ENCODE results near the gene ANKRD33.

ANKRD33 gene

DNA sequence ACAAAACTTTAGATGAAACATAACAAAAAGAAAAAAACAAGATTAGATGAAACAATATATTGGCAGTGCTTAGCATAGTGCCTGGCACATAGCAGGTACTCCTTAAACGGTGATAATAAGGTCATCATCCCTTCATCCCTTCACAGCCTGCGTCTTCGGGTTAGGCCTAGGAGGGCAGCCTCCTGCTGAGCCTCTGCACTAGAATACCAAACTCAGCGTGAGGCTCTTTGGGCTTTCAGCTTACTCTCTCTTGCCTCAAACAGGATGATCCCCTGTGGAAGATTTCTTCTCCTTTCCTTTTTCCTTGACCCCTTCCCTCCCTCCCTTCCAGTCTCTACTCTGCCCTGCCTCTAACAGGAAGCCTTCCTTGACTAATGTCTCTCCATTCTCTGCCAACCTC lies 25.0 kb upstream of the ANKRD33 start:
- DNase-seq (ENCODE audit: low read depth): no peak

DNA sequence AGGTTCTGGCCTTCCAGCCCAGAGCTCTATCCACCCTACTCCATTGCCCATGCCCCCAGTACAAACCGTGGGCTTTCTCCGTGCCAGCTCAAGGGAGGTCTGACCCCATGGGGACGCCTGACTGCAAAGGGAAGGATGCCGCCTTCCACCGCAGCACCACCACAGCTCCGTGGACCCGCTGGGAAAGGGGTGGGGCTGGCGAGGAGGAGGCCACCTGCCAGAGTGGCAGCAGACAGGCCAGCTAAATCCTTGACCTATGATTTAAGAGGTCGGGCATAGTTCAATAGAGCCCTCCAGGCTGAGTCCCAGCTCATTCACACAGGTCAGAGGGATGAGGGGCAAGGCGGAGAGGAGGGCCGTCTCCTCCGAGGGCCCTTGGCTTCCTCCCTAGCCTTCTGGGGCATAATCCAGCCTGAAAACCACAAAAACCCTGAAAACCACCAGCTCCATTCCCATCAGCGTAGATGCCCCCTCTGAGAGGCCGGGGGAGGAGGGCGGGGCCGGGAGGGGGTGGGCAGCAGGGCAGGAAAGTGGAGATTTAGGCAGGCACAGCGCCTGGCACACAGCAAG lies 24.5 kb upstream of the ANKRD33 start:
- no peak for DNase-seq (ENCODE audit: low read depth)

DNA sequence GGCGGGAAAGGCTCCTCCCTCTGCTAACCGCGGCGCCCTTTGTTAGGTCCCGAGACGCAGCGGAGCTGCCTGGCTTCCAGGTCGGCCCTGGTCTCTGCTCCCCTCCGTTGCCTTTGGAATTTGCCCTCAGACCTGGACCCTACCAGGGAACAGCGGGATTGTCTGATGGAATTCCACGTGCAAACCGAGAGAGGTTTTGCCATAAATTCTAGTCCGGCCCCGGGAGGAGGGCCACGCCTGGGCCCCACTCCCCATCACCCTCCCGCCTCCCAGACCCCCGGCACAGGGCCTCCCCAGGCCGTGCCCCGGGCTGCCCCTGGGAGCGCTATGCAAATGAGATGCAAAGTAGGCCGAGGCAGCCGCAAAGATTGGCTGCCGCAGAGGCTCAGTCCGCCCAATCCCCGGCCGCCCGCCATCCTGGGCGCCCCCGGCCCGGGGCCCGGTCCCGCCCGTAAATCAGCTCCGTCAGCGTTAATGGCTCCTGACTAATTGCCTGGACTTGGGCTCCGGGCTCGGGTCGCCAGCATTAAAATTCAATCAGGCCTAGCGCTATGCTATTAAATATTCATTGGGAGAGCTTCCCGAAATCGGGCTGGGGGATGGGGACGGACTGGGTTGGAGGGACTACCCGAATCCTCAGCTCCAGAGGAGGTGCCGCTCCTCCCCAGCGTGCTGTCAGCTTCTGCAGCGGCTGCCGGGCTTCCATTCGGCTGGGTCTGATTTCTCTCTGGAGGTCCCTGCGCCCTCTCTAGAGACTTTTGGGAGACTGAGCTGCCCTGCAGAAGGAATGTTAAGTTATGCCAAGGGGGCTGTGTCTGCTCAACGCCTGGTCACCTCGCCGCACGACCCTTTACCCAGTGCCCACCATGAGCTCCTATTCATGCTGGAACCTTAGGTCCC lies 23.7 kb upstream of the ANKRD33 start:
- DNase-seq (ENCODE audit: low read depth): no peak

DNA sequence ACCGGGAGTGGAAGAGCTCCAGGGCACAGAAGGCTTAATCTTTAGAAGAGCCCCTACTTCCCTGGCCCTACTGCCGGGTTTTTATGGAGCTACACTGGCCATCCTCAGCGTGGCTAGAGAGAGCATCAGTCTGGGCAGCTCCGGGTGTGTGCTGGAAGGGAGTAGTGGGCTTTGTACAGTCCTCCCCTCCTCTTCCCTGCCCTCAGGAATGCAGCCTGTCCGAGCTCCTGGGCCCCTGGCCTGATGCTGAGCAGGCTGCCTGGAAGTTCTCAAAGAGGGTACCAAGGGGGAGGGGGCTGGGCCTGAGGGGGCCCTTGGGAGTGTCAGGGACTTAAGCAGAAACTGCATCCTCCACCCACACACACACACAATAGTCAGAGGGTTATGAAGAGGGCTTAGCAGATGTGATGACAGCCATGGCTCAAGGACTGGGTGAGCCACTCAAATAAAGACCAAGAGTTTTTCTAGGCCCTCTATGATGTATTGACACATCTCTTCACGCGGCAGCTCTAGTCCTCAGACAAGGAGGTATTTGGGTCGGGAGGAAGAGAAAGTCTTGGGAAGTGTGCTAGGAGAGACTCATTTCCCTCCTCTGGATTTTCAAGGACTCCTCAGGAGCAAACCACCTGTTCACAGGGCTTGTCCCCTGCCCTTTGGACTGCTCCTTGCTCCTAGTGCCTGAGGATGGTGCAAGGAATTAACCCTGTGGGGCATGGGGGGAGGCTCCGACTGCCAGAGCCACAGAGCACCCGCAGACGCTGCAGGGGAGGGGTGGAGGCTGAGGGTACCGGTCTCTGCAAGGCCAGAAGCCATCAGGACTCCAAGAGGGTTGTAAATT lies 22.9 kb upstream of the ANKRD33 start:
- DNase-seq (ENCODE audit: low read depth): no peak

DNA sequence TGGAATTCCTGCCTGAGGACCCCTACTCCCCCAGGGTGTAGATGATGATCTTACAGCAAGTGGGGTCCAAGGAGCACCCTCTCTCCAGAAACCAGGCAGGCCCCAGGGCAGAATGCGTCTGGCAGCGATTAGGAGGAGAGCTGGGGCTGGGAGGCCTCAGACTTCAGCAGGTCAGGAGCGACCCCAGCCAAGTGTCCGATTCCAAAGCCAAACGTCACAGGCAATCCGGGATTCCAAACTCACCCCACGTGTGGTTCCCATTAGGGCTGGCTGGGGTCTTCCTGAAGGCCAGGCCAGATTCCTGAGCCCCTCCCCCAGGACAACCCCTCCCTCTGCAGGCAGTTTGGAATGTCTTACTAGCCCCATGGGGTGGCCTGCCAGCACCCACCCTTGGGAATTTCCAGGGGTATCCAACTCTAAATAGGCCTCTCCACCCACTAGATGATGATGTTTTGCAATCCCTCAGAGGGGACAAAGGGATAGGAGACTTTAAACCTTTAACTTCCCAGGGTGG lies 22.1 kb upstream of the ANKRD33 start:
- no peak for DNase-seq (ENCODE audit: low read depth)

DNA sequence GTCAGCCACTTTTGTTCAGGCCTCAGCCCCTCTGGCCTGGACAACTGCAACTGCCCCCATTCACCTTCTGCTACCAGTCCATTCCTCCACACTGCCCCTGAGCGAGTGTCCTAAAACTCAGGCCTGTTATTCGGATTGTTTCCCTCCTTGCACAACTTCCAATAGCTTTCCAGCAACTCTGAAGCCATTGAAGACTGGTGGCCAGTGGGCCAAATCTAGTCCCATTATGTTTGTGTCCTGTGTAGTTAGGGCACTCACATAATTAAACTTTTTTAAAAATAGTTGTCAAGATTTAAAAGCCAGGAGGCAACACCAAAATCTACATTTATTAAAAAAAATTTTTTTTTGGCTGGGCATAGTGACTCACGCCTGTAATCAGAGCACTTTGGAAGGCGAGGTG lies 21.6 kb upstream of the ANKRD33 start:
- DNase-seq (ENCODE audit: low read depth): no peak

DNA sequence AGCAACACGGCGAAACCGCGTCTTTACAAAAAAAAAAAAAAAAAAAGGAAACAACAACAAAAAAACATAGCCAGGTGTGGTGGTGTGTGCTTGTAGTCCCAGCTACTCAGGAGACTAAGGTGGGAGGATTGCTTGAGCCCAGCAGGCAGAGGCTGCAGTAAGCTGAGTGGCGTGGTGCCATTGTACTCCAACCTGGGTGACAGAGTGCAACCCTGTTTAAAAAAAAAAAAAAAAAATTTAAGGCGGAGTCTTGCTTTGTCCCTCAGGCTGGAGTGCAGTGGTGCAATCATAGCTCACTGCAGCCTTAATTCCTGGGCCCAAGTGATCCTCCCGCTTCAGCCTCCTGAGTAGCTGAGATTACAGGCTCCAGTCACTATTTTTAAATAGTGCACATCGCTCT lies 21.1 kb upstream of the ANKRD33 start:
- DNase-seq (ENCODE audit: low read depth): no peak

DNA sequence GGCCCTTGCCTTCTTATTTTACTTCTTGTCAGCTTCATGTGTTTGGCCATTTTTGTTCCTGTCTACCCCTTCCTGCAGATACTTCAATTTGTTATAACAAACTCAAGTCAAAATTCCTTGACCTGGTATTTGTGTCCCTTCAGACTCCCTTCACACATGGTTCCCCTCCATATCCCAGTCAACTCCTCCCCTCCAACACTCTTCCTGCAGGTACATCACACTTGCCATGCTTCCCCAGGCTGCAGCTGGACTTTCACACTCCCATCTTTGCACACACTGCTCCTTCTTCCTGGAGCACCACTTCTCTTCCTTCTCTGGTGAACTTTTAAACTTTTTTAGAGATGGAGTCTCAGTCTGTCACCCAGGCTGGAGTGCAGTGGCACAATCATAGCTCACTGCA lies 20.5 kb upstream of the ANKRD33 start:
- no peak for DNase-seq (ENCODE audit: low read depth)

DNA sequence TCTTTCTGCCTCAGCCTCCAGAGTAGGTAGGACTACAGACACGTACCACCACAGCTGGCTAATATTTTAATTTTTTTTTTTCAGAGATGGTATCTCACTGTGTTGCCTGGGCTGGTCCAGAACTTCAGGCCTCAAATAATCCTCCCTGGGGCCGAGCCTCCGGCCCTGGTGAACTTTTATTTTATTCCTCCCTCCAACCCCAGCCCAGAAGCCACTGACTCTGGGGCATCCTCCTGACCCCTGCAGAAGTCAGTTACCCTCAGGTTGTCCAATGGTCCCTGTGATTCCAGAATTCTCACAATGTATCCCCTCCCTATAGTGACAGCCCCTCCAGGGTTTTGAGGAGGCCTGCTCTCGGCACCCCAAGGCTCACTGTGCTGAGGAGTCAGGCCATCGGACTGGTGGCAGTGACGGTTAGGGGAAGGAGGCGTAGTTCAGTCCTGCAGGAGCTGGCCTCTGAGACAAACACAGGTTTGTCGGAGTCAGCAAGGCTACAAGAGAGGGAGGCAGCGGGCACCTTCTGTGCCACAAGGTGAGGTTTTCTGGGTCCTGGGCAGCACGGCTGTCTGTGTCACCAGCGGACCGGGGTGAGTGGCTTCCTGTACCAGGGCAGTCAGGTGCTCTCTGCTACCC lies 20.0 kb upstream of the ANKRD33 start:
- no peak for DNase-seq (ENCODE audit: low read depth)

DNA sequence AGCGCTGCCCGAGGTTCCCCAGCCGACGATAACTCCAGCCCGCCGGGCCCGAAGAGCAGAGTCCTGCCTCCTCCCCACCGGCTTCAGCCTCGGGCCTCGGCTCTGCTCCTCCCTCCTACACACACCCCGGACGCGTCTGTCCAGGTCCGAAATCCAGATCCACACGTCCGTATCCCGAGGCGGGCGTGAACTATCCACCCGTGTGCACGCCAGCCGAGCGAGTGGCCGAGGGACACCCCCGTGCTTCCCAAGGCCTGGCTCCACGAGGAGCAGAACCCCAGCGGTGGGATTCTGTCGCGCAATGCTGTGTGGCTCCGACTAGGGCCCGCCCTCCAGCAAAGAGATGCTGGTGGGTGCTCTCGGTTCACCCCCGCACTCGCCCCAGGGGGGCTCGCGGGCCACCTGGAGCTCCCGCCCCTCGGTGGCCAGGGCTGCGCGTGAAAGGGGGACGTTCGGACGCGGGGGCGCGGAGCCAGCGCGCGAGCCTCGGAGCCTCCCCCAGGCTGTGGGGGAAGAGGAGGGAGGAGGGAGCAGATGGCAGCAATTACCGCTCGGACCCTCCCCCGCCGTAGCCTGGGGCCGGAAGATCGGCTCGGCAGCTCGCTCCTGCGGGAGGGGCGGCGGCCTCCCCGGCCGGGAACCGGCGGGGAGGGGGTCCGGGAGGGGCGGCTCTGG lies 18.9 kb upstream of the ANKRD33 start:
- no peak for DNase-seq (ENCODE audit: low read depth)

DNA sequence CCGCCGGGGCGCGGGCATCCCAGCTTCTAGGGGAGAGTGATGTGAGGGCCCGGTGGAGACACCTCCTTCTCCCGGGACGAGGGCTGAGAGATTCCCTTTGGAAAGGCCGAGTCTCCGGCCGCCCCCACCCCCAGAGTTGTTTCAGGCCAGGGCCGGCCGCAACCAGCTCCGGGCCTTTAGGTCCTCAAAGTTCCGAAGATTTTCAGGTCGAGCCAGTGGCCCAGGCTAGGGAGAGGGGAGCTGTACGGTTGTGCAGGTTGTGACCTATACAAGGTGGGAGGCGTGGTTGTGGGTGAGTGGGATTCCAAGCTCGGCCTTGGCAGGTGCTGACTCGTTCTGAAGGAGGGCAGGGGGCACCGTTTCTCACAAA lies 18.4 kb upstream of the ANKRD33 start:
- DNase-seq (ENCODE audit: low read depth): no peak

DNA sequence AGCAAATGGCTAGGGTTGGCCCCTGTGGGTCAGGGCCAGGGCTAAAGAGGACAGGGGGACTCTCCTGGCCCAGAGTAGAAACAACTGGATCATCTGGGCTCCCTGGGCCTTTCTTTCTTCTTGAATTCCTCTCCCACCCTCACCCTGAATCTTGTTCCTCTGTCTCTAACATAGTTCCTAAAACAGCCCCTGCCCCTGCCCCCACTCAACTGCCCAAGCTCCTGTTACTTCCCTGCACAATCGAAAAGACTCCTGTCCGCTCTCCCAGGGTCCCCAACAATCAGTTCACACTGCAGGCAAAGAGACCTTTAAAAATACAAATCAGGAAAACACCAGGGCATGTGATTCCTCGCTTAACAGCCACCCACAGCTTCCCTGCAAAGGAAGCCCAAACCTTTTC lies 18.0 kb upstream of the ANKRD33 start:
- no peak for DNase-seq (ENCODE audit: low read depth)

DNA sequence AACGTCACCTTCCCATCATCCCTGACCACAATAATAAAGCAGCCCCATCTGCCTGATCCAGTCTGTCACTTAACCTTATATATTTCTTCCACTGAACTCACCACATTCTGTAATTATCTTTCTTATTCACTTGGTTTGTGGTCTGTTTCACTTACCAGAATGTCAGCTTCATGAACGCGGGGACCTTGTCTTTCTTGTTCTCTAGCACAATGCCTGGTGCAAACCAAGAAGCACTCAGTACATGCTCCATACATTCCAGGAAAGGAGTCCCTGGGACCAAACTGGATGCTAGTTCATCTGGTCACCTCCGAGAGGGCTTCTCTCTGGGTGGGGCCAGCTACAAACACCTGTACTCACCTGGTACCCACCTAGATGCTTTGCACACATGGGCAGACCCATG lies 17.4 kb upstream of the ANKRD33 start:
- DNase-seq (ENCODE audit: low read depth): no peak

DNA sequence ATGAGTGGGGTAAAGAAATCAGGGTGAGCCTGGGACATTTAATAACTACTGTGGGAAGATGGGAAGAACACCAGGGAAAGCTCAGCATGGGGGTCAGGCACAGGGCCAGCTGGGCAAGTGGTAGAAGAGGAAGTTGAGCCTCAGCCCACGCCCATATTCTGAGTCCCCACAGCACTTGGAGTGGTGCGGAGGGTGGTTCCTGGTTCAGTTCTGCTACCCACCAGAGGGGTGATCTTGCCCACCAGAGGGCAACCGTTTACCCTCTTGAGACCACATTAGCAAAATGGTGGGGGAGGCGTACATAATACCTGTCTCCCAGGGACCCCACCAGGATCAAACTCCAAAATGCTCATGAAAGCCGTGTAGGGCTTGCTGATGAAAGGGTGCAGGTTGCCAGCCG lies 16.8 kb upstream of the ANKRD33 start:
- DNase-seq (ENCODE audit: low read depth): no peak

DNA sequence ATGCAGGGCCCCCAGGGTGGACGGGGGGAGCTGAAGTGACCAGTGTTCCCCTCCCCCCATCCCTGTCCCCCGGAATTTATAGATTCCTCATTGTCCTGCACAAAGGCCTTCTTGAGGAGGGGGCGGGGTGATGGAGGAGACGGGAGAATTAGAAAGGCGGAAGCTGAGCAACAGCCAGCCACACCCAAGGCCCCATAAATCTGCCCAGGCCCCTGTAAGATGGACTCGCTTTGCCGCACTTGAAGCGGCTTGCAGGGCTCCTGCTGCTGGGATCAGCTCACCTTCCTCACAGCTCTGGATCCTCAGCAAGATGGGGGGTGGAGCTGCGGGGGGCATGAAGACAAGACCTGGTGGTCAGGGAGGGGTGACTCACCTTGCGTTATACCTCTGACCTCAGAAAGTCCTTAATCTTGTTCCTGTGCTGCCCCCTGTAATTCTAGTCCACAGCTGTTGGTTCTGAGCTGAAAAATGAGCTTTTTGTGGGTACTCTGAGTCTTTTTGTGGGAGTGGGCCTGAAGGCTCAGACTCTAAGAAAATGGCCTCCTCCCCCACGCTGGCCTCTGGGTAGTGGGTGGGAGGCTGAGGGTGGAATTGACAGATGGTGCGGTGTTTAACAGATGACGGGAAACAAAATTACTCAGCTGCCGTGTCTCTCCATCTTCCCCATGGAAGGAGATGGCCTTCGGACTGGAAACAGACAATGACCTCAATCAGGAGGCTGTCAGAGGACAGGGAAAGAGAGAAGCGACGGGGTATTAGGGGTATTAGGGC lies 15.8 kb upstream of the ANKRD33 start:
- no peak for DNase-seq (ENCODE audit: low read depth)

DNA sequence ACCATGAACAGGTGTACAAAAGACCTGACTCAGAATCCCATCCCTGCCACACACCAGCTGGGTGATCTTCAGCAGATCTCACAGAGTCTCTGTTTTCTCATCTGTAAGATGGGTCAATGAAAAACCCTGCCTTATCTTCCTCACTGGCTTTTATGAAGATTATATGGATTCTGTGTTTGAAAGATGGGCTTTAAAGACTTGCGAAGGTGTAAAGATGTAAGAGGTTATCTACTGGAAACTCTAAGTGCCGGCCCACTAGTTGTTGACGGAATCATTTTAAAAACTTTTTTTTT lies 15.3 kb upstream of the ANKRD33 start:
- no peak for DNase-seq (ENCODE audit: low read depth)

DNA sequence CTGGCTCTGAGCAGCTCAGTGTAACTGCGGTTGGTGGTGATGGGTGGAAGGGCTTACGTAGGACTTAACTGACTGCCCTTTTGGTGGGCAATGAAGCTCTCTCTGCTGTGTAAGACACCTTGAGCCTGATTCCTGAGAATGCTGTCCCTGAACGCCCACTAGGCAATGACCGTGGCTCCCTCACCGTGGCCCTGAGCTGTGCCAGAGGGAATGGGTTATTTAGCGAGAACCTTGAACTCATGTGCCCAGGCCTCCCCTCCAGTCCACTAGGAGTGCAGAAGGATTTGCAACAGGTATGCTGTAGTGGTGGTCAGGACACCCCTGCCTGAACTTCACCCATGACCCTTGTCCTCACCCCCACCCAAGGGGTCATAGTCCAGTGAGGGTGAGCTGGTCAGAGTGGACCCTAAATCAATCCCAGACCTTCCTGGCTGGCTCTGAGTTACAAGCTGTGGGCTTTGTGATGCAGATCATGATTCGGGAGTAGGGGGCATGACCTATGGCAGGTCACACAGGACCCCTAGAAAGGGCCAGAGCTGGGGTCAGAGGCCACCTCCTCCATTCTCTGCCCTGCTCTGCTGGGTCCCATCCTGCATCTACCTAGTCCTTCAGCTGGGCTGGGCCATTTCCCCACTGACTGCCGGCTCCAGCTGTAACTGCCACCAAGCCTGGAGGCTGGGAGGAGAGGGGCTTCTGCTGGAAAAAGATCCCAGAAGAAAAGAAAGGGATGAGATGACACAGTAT lies 14.5 kb upstream of the ANKRD33 start:
- DNase-seq (ENCODE audit: low read depth): no peak

DNA sequence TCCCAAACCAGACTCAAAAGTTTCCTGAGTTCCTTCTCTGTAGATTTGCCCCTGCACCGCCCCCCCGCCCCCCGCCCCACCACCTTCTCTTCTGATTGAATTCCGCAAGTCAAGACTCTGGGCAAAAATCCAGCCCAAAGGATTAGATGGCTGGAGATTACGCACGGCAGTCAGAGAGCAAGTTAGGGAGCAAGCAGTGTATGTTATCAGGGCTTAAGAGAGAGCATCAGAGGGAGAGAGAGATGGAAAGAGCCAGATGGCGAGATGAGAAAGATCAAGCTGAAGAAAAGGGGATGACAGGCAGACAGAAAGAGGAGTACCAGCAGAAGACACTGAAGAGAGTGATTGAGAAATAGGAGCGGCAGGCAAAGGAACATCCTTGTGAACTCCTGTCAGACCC lies 13.9 kb upstream of the ANKRD33 start:
- no peak for DNase-seq (ENCODE audit: low read depth)

DNA sequence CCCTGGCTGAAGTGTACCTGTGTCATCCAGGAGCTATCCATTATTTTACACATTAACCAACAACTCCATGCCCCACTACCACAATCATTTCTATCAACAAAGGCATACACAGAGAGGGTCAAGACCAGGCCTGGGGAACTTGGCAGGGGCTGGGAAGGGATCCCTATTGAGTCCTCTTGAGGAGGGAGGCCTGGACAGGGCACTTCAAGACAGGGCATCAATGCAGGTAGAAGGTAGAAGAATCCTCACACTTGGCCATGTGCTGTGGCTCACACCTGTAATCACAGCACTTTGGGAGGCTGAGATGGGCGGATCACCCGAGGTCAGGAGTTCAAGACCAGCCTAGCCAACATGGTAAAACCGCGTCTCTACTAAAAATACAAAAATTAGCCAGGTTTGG lies 13.4 kb upstream of the ANKRD33 start:
- DNase-seq (ENCODE audit: low read depth): no peak

DNA sequence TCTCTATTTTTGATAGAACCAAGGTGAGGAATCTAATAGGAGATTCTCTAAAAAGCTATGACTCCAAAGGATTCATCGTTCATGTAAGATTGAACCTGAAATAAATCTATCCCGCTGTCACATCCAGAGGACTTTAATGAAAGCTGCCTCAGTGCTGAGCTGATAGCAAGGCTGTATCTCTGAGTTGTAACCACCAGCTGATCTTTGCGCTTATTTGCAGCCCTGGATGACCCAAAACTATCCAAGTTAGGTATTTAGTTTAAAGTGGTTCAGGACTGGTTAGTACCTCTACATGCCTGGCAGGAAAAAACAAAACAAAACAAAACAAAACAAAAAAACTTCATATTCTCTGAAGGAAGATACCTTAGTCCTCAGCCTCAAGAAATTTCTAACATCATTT lies 8.8 kb upstream of the ANKRD33 start:
- DNase-seq (ENCODE audit: low read depth): no peak

DNA sequence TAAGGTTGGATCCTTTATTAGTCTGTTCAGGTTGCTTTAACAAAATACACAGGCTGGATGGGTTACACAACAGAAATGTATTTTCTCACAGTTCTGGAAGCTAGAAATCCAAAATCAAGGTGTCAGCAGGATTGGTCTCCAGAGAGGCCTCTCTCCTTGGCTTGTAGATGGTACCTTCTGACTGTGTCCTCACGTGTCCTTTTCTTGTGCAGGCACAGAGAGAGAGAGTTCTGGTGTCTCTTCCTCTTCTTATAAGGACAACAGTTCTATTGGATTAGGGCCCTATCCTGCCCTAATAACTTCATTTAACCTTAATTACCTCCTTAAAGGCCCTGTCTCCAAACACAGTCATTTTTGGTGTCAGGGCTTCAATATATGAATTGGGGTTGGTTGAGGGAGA lies 4.6 kb upstream of the ANKRD33 start:
- no peak for DNase-seq (ENCODE audit: low read depth)
